HCT116 (cell line): ENCODE results near the gene YKT6.
"Not testable (repeated sequence)": the region's sequence is repeated elsewhere in the genome, so short reads cannot be mapped to it uniquely, and the experiment has no call there.

Source experiments
- CTCF ChIP-seq, 3 experiments: fragments of 200-600 bp in 1 of 3; sonication (generic) in 1 of 3; IDR thresholded peaks in 2 of 3; conservative IDR thresholded peaks in 1 of 3; 2 replicates each; pipeline ENCODE4 v1.5.1; 2012 to 2017; ENCODE audit warnings: low read depth in 2 of 3, low read length in 2 of 3, antibody characterized with exemption in 1 of 3, borderline replicate concordance in 1 of 3, control low read depth in 1 of 3, mild to moderate bottlenecking in 1 of 3, mixed read lengths in 1 of 3, mixed run types in 1 of 3, moderate library complexity in 1 of 3; ENCODE audit not compliant: insufficient read depth in 1 of 3
- EZH2phosphoT487 ChIP-seq: fragments of 200-600 bp; IDR thresholded peaks from 2 replicates; pipeline ENCODE4 v1.6.1; 2018; ENCODE audit warnings: antibody characterized with exemption, borderline replicate concordance
- POLR2A ChIP-seq: IDR thresholded peaks from 2 replicates; pipeline ENCODE4 v1.7.0; 2011; ENCODE audit warnings: borderline replicate concordance; ENCODE audit not compliant: insufficient read depth, insufficient read length; ENCODE audit errors: extremely low read depth
- SP1 ChIP-seq: IDR thresholded peaks from 2 replicates; pipeline ENCODE4 v1.6.1; 2012; ENCODE audit warnings: low read depth
- SRF ChIP-seq: IDR thresholded peaks from 2 replicates; pipeline ENCODE4 v1.6.1; 2012; ENCODE audit warnings: low read depth
- ZNF274 ChIP-seq: fragments of 200-500 bp; sonication (Bioruptor generic); IDR thresholded peaks from 2 replicates; pipeline ENCODE4 v1.6.1; 2014; ENCODE audit warnings: mild to moderate bottlenecking, low read depth, low read length, inconsistent platforms
- TF ChIP-seq, protein P1 (sequence below): IDR thresholded peaks from 2 replicates; pipeline ENCODE4 v1.6.1; 2012
- TF ChIP-seq, protein P2 (sequence below): IDR thresholded peaks from 2 replicates; pipeline ENCODE4 v1.6.1; 2012; ENCODE audit warnings: low read depth

- TF ChIP-seq, protein P1, sequence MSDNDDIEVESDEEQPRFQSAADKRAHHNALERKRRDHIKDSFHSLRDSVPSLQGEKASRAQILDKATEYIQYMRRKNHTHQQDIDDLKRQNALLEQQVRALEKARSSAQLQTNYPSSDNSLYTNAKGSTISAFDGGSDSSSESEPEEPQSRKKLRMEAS = not testable (repeated sequence)
- not testable (repeated sequence) for TF ChIP-seq ZNF274; CTCF (IDR thresholded peaks at IDR 0.05 in 2 of 3, conservative IDR thresholded peaks at IDR 0.05 in 1 of 3; ENCODE audit: borderline replicate concordance in 1 of 3, insufficient read depth in 1 of 3, low read depth in 2 of 3, low read length in 2 of 3); SRF; EZH2phosphoT487; POLR2A; SP1
- TF ChIP-seq, protein P2, sequence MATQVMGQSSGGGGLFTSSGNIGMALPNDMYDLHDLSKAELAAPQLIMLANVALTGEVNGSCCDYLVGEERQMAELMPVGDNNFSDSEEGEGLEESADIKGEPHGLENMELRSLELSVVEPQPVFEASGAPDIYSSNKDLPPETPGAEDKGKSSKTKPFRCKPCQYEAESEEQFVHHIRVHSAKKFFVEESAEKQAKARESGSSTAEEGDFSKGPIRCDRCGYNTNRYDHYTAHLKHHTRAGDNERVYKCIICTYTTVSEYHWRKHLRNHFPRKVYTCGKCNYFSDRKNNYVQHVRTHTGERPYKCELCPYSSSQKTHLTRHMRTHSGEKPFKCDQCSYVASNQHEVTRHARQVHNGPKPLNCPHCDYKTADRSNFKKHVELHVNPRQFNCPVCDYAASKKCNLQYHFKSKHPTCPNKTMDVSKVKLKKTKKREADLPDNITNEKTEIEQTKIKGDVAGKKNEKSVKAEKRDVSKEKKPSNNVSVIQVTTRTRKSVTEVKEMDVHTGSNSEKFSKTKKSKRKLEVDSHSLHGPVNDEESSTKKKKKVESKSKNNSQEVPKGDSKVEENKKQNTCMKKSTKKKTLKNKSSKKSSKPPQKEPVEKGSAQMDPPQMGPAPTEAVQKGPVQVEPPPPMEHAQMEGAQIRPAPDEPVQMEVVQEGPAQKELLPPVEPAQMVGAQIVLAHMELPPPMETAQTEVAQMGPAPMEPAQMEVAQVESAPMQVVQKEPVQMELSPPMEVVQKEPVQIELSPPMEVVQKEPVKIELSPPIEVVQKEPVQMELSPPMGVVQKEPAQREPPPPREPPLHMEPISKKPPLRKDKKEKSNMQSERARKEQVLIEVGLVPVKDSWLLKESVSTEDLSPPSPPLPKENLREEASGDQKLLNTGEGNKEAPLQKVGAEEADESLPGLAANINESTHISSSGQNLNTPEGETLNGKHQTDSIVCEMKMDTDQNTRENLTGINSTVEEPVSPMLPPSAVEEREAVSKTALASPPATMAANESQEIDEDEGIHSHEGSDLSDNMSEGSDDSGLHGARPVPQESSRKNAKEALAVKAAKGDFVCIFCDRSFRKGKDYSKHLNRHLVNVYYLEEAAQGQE = not testable (repeated sequence)
These were observed 615 bp upstream of the YKT6 start for GRCh38 chr7:44200163-44200562.
